ENCODE results near the gene TBX18.

TBX18 gene

DNA sequence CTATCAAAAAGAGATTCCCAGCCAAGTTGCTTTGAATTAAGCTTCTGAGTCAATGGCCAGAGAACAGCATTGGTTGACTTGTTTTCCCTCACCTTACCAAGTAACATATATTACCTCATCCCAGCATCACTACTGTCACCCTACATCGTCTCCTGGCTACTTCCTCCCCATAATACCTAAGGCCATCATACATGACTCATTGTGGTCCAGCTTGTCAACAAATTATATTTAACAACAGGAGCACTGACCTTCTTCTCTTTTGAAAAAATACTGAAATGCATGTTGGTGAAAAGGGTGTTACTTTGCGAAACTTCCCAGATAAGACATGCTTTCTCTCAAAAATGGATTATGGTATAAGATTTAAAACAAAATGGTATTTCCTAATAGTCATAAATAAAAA lies 106.9 kb downstream of the TBX18 start:
- Histone ChIP-seq H3K9me3 (ENCODE audit: control insufficient read depth, low read length) (no peaks in the 10 kb centered on the region), H3K27ac (ENCODE audit: insufficient read depth, low read length, poor library complexity, severe bottlenecking) (no peak overlapping the region), H3K27me3 (replicated peaks; ENCODE audit: control insufficient read depth, insufficient read depth, low read length, poor library complexity, severe bottlenecking) (no peaks in the 10 kb centered on the region), H3K4me1 (ENCODE audit: control insufficient read depth, insufficient read depth, low read length, poor library complexity, severe bottlenecking) (no peaks in the 10 kb centered on the region), H3K36me3 (ENCODE audit: control insufficient read depth, insufficient read depth, low read length) (no peaks in the 10 kb centered on the region), H3K4me3 (ENCODE audit: insufficient read depth, low read depth, low read length, poor library complexity, severe bottlenecking) (no peak overlapping the region)
- no peak for DNase-seq

DNA sequence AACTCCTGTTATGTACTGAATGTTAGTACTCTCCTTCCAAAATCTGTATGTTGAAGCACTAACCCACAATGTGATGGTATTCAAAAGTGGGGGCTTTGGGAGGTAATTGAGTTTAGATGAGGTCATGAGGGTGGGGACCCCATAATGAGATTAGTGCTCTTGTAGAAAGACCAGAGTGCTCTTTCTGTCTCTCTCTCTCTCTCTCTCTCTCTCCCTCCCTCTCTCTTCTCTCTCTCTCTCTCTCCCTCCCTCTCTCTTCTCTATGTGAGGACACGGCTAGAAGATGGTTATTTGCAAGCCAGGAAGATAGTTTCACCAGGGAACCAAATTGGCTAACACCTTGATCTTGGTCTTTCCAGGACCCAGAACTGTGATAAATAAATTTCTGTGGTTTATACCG lies 107.4 kb downstream of the TBX18 start:
- Histone ChIP-seq H3K36me3 (ENCODE audit: control insufficient read depth, insufficient read depth, low read length) (no peaks in the 10 kb centered on the region), H3K27ac (ENCODE audit: insufficient read depth, low read length, poor library complexity, severe bottlenecking) (no peak overlapping the region), H3K9me3 (ENCODE audit: control insufficient read depth, low read length) (no peaks in the 10 kb centered on the region), H3K4me1 (ENCODE audit: control insufficient read depth, insufficient read depth, low read length, poor library complexity, severe bottlenecking) (no peaks in the 10 kb centered on the region), H3K4me3 (ENCODE audit: insufficient read depth, low read depth, low read length, poor library complexity, severe bottlenecking) (no peak overlapping the region), H3K27me3 (replicated peaks; ENCODE audit: control insufficient read depth, insufficient read depth, low read length, poor library complexity, severe bottlenecking) (no peaks in the 10 kb centered on the region)
- no peak for DNase-seq

DNA sequence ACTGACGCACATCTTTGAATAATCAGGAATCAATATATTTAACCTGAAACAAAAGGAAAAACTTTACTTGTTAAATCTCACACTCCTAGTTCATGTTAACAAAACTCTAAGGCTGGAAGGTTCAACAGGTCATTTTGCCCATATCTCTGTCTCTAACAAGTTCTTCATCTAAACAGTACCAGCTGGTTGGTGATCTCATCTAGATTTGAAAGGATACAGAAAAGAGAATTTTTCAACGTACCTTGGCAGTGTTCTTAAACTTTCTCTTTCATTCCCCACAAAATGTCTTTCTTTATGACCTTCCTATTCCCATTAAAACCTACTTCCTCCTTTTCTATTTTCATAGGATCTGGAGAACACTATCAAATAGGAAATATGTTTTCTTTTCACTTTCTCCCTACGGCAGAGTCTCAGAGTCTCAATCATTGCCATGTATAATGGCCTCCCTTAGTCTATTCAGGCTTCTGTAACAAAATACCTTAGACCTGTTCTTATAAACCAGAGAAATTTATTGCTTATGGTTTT lies 111.3 kb downstream of the TBX18 start:
- H3K27ac ChIP-seq (ENCODE audit: insufficient read depth, low read length, poor library complexity, severe bottlenecking), result no peak overlapping the region
- no peak for DNase-seq
- H3K4me1 ChIP-seq (ENCODE audit: control insufficient read depth, insufficient read depth, low read length, poor library complexity, severe bottlenecking), result no peaks in the 10 kb centered on the region
- H3K4me3 ChIP-seq (ENCODE audit: insufficient read depth, low read depth, low read length, poor library complexity, severe bottlenecking), result no peak overlapping the region
- H3K9me3 ChIP-seq (ENCODE audit: control insufficient read depth, low read length), result no peaks in the 10 kb centered on the region
- no peaks in the 10 kb centered on the region for H3K27me3 ChIP-seq (replicated peaks; ENCODE audit: control insufficient read depth, insufficient read depth, low read length, poor library complexity, severe bottlenecking)
- H3K36me3 ChIP-seq (ENCODE audit: control insufficient read depth, insufficient read depth, low read length), result no peaks in the 10 kb centered on the region

DNA sequence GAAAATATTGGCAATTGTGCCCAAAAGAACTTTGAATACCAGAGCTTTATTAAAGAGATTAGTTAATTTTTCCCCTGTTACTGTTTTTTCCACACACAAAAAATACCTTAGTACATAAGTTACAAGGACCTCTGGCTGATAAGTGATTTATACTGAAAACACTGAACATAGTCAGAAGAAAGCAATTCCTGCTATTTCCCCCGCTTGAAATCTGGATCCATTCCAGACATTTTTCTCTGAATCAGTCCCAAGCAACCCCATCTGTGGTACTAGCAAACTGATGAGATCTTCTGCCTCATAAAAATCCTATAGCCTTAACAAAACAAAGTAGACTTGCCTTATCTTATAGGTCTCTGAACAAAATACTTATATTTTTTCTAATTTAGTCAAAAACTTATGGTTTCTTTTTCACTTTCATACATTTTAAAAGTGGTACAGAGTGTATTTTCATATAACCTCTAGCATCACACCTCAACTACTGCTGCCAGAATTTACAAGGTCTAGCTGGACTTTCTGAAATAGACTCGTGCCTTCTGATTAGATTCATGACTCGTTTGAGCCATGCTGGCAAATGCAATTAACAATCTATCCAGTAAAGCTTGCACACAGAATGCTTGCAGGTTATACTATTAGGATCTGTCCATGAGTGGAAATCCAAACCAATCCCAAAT lies 111.9 kb downstream of the TBX18 start:
- Histone ChIP-seq H3K4me1 (ENCODE audit: control insufficient read depth, insufficient read depth, low read length, poor library complexity, severe bottlenecking) (no peaks in the 10 kb centered on the region), H3K36me3 (ENCODE audit: control insufficient read depth, insufficient read depth, low read length) (no peaks in the 10 kb centered on the region), H3K27ac (ENCODE audit: insufficient read depth, low read length, poor library complexity, severe bottlenecking) (no peak overlapping the region), H3K27me3 (replicated peaks; ENCODE audit: control insufficient read depth, insufficient read depth, low read length, poor library complexity, severe bottlenecking) (no peaks in the 10 kb centered on the region), H3K9me3 (ENCODE audit: control insufficient read depth, low read length) (no peaks in the 10 kb centered on the region), H3K4me3 (ENCODE audit: insufficient read depth, low read depth, low read length, poor library complexity, severe bottlenecking) (no peak overlapping the region)
- no peak for DNase-seq

DNA sequence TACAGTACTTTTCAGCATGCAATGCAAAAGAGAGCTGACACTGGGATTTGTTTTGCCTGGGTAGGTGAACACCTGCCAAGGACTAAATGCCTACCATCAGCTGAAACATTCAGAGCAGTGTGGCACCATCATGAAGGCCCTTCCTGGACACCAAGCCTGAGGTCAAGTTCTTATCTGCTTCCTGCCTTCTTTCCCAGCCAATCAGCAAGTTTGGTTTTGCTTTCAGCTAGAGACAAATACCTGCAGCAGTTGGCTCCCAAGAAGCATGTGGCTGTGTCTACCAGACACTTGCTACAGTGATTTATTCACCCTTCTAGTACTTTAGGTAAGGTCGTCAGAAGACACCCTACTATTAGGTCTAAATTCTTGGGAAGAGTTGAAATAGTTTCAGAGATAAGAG lies 112.8 kb downstream of the TBX18 start:
- Histone ChIP-seq H3K36me3 (ENCODE audit: control insufficient read depth, insufficient read depth, low read length) (no peaks in the 10 kb centered on the region), H3K27ac (ENCODE audit: insufficient read depth, low read length, poor library complexity, severe bottlenecking) (no peak overlapping the region)
- DNase-seq, result no peak

DNA sequence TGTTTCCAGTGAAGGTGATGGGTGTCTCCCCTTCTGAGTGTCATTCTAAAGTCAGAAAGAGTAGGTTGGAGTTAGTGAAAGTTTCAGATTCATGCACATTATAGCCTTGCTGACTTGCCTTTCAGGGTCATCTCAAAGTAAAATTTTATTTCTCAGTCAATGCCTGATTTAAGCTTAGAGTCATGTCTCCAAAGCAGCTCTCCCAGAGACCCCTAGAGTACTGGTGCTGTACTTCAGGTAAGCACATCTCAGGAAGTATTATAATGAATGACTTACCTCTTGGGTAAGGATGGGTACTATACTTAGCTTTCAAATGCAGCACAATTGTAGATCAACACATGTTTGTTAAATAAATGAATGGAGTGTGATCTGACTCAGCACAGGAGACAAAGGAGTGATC lies 116.0 kb downstream of the TBX18 start:
- DNase-seq, result no peak
- H3K9me3 ChIP-seq (ENCODE audit: control insufficient read depth, low read length), result no peaks in the 10 kb centered on the region
- H3K36me3 ChIP-seq (ENCODE audit: control insufficient read depth, insufficient read depth, low read length), result no peaks in the 10 kb centered on the region
- H3K27me3 ChIP-seq (replicated peaks; ENCODE audit: control insufficient read depth, insufficient read depth, low read length, poor library complexity, severe bottlenecking), result no peaks in the 10 kb centered on the region
- H3K4me3 ChIP-seq (ENCODE audit: insufficient read depth, low read depth, low read length, poor library complexity, severe bottlenecking), result no peak overlapping the region
- no peak overlapping the region for H3K27ac ChIP-seq (ENCODE audit: insufficient read depth, low read length, poor library complexity, severe bottlenecking)
- no peaks in the 10 kb centered on the region for H3K4me1 ChIP-seq (ENCODE audit: control insufficient read depth, insufficient read depth, low read length, poor library complexity, severe bottlenecking)

More for the DNA sequence above, 112.8 kb downstream of the TBX18 start:
- no peaks in the 10 kb centered on the region for H3K9me3 ChIP-seq (ENCODE audit: control insufficient read depth, low read length)
- H3K4me3 ChIP-seq (ENCODE audit: insufficient read depth, low read depth, low read length, poor library complexity, severe bottlenecking), result no peak overlapping the region
- no peaks in the 10 kb centered on the region for H3K27me3 ChIP-seq (replicated peaks; ENCODE audit: control insufficient read depth, insufficient read depth, low read length, poor library complexity, severe bottlenecking)
- no peaks in the 10 kb centered on the region for H3K4me1 ChIP-seq (ENCODE audit: control insufficient read depth, insufficient read depth, low read length, poor library complexity, severe bottlenecking)

DNA sequence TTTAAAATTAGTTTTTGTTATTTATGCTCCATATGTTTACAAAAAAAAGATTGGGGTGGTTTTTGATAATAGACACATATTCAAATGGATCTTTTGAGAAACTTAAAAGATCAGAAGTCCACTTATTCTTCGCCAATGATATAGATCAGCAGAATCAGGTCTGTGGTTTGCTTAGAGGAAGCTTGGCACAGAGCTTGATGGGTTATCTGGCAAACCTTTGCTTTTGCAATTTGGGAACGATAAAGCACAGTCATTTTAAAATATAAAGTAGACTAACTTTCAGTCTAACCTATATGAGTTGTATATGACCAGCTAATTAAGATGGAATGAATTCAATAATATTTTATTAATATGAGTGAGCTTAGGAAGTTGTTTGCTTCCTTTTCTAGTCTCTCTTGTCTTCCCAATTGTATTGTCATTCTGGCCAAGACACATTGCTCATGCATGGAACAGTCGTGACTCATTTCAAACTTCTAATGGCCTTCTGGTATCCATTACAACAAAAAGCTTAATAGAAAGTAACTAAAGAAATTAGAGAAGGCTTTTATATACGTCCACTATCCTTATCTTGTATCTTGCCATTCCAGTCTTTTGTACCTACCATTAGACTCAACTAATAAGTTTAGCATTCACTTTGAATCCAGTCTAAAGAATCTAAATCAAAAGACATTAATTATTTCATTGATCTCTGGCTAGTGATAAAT lies 118.7 kb downstream of the TBX18 start:
- H3K36me3 ChIP-seq (ENCODE audit: control insufficient read depth, insufficient read depth, low read length), result no peaks in the 10 kb centered on the region
- H3K27me3 ChIP-seq (replicated peaks; ENCODE audit: control insufficient read depth, insufficient read depth, low read length, poor library complexity, severe bottlenecking), result no peaks in the 10 kb centered on the region
- H3K27ac ChIP-seq (ENCODE audit: insufficient read depth, low read length, poor library complexity, severe bottlenecking), result no peak overlapping the region
- H3K4me3 ChIP-seq (ENCODE audit: insufficient read depth, low read depth, low read length, poor library complexity, severe bottlenecking), result no peak overlapping the region
- H3K9me3 ChIP-seq (ENCODE audit: control insufficient read depth, low read length), result no peaks in the 10 kb centered on the region
- DNase-seq, result no peak
- no peaks in the 10 kb centered on the region for H3K4me1 ChIP-seq (ENCODE audit: control insufficient read depth, insufficient read depth, low read length, poor library complexity, severe bottlenecking)

DNA sequence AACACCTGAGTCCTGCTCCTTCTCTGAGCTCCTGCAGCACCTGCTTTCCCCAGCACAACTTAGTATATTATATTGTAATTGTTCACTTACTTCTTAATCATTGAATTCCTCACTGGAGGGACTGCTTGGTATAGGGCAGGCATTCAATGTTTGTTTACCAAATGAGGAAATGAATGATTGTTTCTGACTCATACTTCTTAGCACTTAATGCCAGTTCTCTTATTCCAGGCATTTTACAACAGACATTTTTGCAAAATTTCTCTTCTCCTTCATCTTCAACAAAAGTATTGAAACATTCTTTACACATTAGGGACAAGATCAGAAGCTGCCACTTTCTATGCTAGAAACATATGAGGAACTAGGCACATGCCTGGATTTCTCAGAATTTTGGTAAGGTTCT lies 119.4 kb downstream of the TBX18 start:
- no peaks in the 10 kb centered on the region for H3K4me1 ChIP-seq (ENCODE audit: control insufficient read depth, insufficient read depth, low read length, poor library complexity, severe bottlenecking)
- no peak overlapping the region for H3K27ac ChIP-seq (ENCODE audit: insufficient read depth, low read length, poor library complexity, severe bottlenecking)
- H3K36me3 ChIP-seq (ENCODE audit: control insufficient read depth, insufficient read depth, low read length), result no peaks in the 10 kb centered on the region

DNA sequence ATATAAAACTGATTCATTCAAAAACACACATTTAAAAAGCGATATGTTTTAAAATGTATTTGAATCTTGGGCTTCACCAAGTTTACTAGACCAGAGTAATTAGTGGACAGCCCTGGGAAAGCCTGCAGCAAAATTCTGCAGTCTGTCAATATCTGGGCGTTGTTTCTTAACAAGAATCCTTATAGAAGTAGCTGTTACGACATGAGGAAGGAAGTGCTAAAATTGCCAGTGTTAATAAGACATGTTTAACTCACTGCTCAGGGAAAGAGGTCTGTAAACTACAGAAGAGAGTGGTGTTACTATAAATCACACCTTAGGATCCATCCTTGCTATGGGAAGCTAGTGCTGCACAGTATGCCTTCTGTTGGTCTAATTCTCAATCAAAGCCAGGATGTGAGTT lies 120.6 kb downstream of the TBX18 start:
- Histone ChIP-seq H3K27me3 (replicated peaks; ENCODE audit: control insufficient read depth, insufficient read depth, low read length, poor library complexity, severe bottlenecking) (no peaks in the 10 kb centered on the region), H3K4me1 (ENCODE audit: control insufficient read depth, insufficient read depth, low read length, poor library complexity, severe bottlenecking) (no peaks in the 10 kb centered on the region), H3K9me3 (ENCODE audit: control insufficient read depth, low read length) (no peaks in the 10 kb centered on the region), H3K4me3 (ENCODE audit: insufficient read depth, low read depth, low read length, poor library complexity, severe bottlenecking) (no peak overlapping the region), H3K36me3 (ENCODE audit: control insufficient read depth, insufficient read depth, low read length) (no peaks in the 10 kb centered on the region), H3K27ac (ENCODE audit: insufficient read depth, low read length, poor library complexity, severe bottlenecking) (no peak overlapping the region)
- no peak for DNase-seq

More for the DNA sequence above, 119.4 kb downstream of the TBX18 start:
- no peaks in the 10 kb centered on the region for H3K27me3 ChIP-seq (replicated peaks; ENCODE audit: control insufficient read depth, insufficient read depth, low read length, poor library complexity, severe bottlenecking)
- DNase-seq, result no peak
- H3K9me3 ChIP-seq (ENCODE audit: control insufficient read depth, low read length), result no peaks in the 10 kb centered on the region
- H3K4me3 ChIP-seq (ENCODE audit: insufficient read depth, low read depth, low read length, poor library complexity, severe bottlenecking), result no peak overlapping the region

DNA sequence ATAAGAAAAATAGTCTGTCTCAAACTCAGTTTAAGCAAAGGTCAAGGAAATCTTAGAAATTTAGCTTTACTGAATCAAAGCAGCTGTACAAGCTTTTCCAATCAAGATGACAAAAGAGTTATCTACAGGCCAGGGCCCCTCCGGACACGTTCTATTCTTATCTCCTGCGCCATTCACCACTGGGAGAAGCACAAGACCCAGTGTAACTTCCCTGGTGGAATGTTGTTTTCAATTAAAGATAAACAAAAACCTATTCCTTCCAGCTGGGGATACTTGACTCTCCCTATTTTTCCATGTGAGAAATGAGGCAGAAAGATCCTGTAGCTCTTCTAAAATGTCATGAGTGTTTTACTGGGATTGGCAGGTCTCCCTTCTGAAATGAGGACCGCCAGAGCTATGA lies 123.3 kb downstream of the TBX18 start:
- no peak for DNase-seq
- Histone ChIP-seq H3K36me3 (ENCODE audit: control insufficient read depth, insufficient read depth, low read length) (no peaks in the 10 kb centered on the region), H3K4me1 (ENCODE audit: control insufficient read depth, insufficient read depth, low read length, poor library complexity, severe bottlenecking) (no peaks in the 10 kb centered on the region), H3K4me3 (ENCODE audit: insufficient read depth, low read depth, low read length, poor library complexity, severe bottlenecking) (no peak overlapping the region), H3K27me3 (replicated peaks; ENCODE audit: control insufficient read depth, insufficient read depth, low read length, poor library complexity, severe bottlenecking) (no peaks in the 10 kb centered on the region), H3K27ac (ENCODE audit: insufficient read depth, low read length, poor library complexity, severe bottlenecking) (no peak overlapping the region), H3K9me3 (ENCODE audit: control insufficient read depth, low read length) (no peaks in the 10 kb centered on the region)

All from effector memory CD4-positive, alpha-beta T cell (primary cell).